Measurements from ENCODE around the gene FEN1.

FEN1 gene

GRCh38 chr11:61793829-61794204 is 1.1 kb downstream of the FEN1 start:
- DNase-seq (ENCODE audit: low spot score), result no peak
- in situ Hi-C loops (cut with MboI; ENCODE audit: low pct_unique_long_range_greater_than_20kb, low sequenced_read_pairs, unreplicated experiment), result no loop called here
- TF ChIP-seq CTCF (IDR thresholded peaks at IDR 0.05; ENCODE audit: extremely low read depth, insufficient read depth, missing control alignments), result no peak

GRCh38 chr11:61794579-61794978 is 1.9 kb downstream of the FEN1 start:
- no peak for TF ChIP-seq CTCF (IDR thresholded peaks at IDR 0.05; ENCODE audit: extremely low read depth, insufficient read depth, missing control alignments)
- in situ Hi-C loops (cut with MboI; ENCODE audit: low pct_unique_long_range_greater_than_20kb, low sequenced_read_pairs, unreplicated experiment), result no loop called here
- no peak for DNase-seq (ENCODE audit: low spot score)

GRCh38 chr11:61795459-61795858 is 2.7 kb downstream of the FEN1 start:
- no peak for DNase-seq (ENCODE audit: low spot score)
- TF ChIP-seq CTCF (IDR thresholded peaks at IDR 0.05; ENCODE audit: extremely low read depth, insufficient read depth, missing control alignments), result no peak
- in situ Hi-C loops (cut with MboI; ENCODE audit: low pct_unique_long_range_greater_than_20kb, low sequenced_read_pairs, unreplicated experiment), result no loop called here

GRCh38 chr11:61795876-61796526 is 3.3 kb downstream of the FEN1 start:
- in situ Hi-C loops (cut with MboI; ENCODE audit: low pct_unique_long_range_greater_than_20kb, low sequenced_read_pairs, unreplicated experiment), result no loop called here
- DNase-seq (ENCODE audit: low spot score), result no peak
- no peak for TF ChIP-seq CTCF (IDR thresholded peaks at IDR 0.05; ENCODE audit: extremely low read depth, insufficient read depth, missing control alignments)

- in situ Hi-C loops (cut with MboI; ENCODE audit: low pct_unique_long_range_greater_than_20kb, low sequenced_read_pairs, unreplicated experiment), result no loop called here
- DNase-seq (ENCODE audit: low spot score), result peak; percentile 72
- peak; percentile 83 for TF ChIP-seq CTCF (IDR thresholded peaks at IDR 0.05; ENCODE audit: extremely low read depth, insufficient read depth, missing control alignments)
These were observed 4.7 kb downstream of the FEN1 start for GRCh38 chr11:61797263-61797944.

- TF ChIP-seq CTCF (IDR thresholded peaks at IDR 0.05; ENCODE audit: extremely low read depth, insufficient read depth, missing control alignments), result no peak
- in situ Hi-C loops (cut with MboI; ENCODE audit: low pct_unique_long_range_greater_than_20kb, low sequenced_read_pairs, unreplicated experiment), result no loop called here
- no peak for DNase-seq (ENCODE audit: low spot score)
These were observed 7.1 kb downstream of the FEN1 start for GRCh38 chr11:61799665-61800284.
